A673 (cell line): ENCODE data around the gene OXNAD1. TPM values are rescaled to one million over a fixed set of nuclear protein-coding genes. Genes with fewer than 3 reads are reported as not detected.

Source experiments
- BruUV-seq: library from RNA; stranded (reverse); fragments of 400-500 nt; replicated peaks from 2 replicates; lab custom pipeline; 2021; lab: Mats Ljungman, UMichigan
- CTCF ChIA-PET: fragments of 300-600 bp; sonication (Branson Sonifier 250); formaldehyde crosslinking; loops from one replicate; lab custom pipeline; 2022; ENCODE audit warnings: antibody characterized with exemption; lab: Charles Lee
- POLR2A ChIA-PET: fragments of 300-600 bp; sonication (Branson Sonifier 250); formaldehyde crosslinking; loops from one replicate; lab custom pipeline; 2022; ENCODE audit warnings: antibody characterized with exemption; ENCODE audit not compliant: low non-redundant PET; lab: Charles Lee
- DNase-seq: peaks from one replicate; pipeline ENCODE4 v3.0.0-alpha.2; 2015; ENCODE audit warnings: low spot score
- H3K27ac ChIP-seq: fragments of 200-600 bp; sonication (generic); 2 replicates; pipeline ENCODE4 v1.5.1; 2016; ENCODE audit warnings: mixed run types, low read depth, mild to moderate bottlenecking, mixed read lengths, antibody characterized with exemption, low read length; ENCODE audit not compliant: poor library complexity, severe bottlenecking
- H3K27me3 ChIP-seq: fragments of 200-600 bp; sonication (generic); replicated peaks from 2 replicates; pipeline ENCODE4 v1.6.1; 2017; ENCODE audit warnings: mixed run types, low read depth, mild to moderate bottlenecking, mixed read lengths, antibody characterized with exemption, low read length; ENCODE audit not compliant: insufficient read depth, poor library complexity
- H3K36me3 ChIP-seq: fragments of 200-600 bp; sonication (generic); 2 replicates; pipeline ENCODE4 v1.6.1; 2016; ENCODE audit warnings: mixed run types, mild to moderate bottlenecking, mixed read lengths, antibody characterized with exemption, low read length; ENCODE audit not compliant: insufficient read depth, poor library complexity, severe bottlenecking
- H3K4me1 ChIP-seq: fragments of 200-600 bp; sonication (generic); 2 replicates; pipeline ENCODE4 v1.6.1; 2017; ENCODE audit warnings: mixed run types, mild to moderate bottlenecking, mixed read lengths, antibody characterized with exemption, low read length; ENCODE audit not compliant: insufficient read depth, poor library complexity, severe bottlenecking
- H3K4me3 ChIP-seq: fragments of 200-600 bp; sonication (generic); 2 replicates; pipeline ENCODE4 v1.5.1; 2016; ENCODE audit warnings: low read depth, mixed run types, mild to moderate bottlenecking, mixed read lengths, low read length; ENCODE audit not compliant: poor library complexity, severe bottlenecking
- H3K9me3 ChIP-seq: fragments of 200-600 bp; sonication (generic); 2 replicates; pipeline ENCODE4 v1.6.1; 2016; ENCODE audit warnings: mixed run types, low read depth, mild to moderate bottlenecking, mixed read lengths, antibody characterized with exemption, low read length; ENCODE audit not compliant: poor library complexity, severe bottlenecking
- CTCF ChIP-seq: fragments of 300-800, 200-600 bp; sonication (generic); conservative IDR thresholded peaks from 2 replicates; pipeline ENCODE4 v1.5.1; 2017; ENCODE audit warnings: low read depth, mild to moderate bottlenecking, antibody characterized with exemption, low read length, moderate library complexity, mixed read lengths
- EZH2 ChIP-seq: fragments of 200-600 bp; sonication (generic); IDR thresholded peaks from 2 replicates; pipeline ENCODE4 v1.6.1; 2017; ENCODE audit warnings: borderline replicate concordance, low read depth, mild to moderate bottlenecking, mixed read lengths, antibody characterized with exemption, low read length; ENCODE audit not compliant: poor library complexity, severe bottlenecking
- intact Hi-C: fragments of 100-400 bp; cut with micrococcal nuclease; formaldehyde crosslinking; loops from one replicate; pipeline ENCODE4 v1.10.0; 2022; ENCODE audit not compliant: unreplicated experiment
- total RNA-seq: library from RNA; stranded (reverse); gene quantifications from 2 replicates; pipeline ENCODE4 v1.2.3, GENCODE V29; 2021

OXNAD1 gene
- total RNA-seq, 1 experiment from 2014 or later = 21.5 TPM

- DNase-seq = no peak
- H3K9me3 ChIP-seq = no peaks in the 10 kb centered on the region
- H3K27ac ChIP-seq = no peak overlapping the region
- BruUV-seq = no TSS peak
- CTCF ChIA-PET = no interaction called here
- no peaks in the 10 kb centered on the region for H3K36me3 ChIP-seq
- intact Hi-C loops = no loop called here
- POLR2A ChIA-PET = no interaction called here
- H3K4me3 ChIP-seq = no peak overlapping the region
- no peaks in the 10 kb centered on the region for H3K27me3 ChIP-seq
- TF ChIP-seq EZH2 = no peak
- no peak for TF ChIP-seq CTCF
- no peaks in the 10 kb centered on the region for H3K4me1 ChIP-seq
Measured at GRCh38 chr3:16286161-16286560, 21.1 kb downstream of the OXNAD1 start.

- POLR2A ChIA-PET = no interaction called here
Measured at GRCh38 chr3:16286751-16287543, 21.9 kb downstream of the OXNAD1 start.

GRCh38 chr3:16288664-16289063 is 23.7 kb downstream of the OXNAD1 start:
- TF ChIP-seq CTCF = no peak
- no peak for TF ChIP-seq EZH2
- ChIA-PET POLR2A (no interaction called here), CTCF (no interaction called here)
- Histone ChIP-seq H3K27me3 (no peaks in the 10 kb centered on the region), H3K27ac (no peak overlapping the region), H3K9me3 (no peaks in the 10 kb centered on the region), H3K4me3 (no peak overlapping the region), H3K4me1 (no peaks in the 10 kb centered on the region), H3K36me3 (no peaks in the 10 kb centered on the region)
- intact Hi-C loops = no loop called here
- BruUV-seq = no TSS peak
- DNase-seq = no peak

More at GRCh38 chr3:16286751-16287543, 21.9 kb downstream of the OXNAD1 start:
- no peak for DNase-seq
- intact Hi-C loops = no loop called here
- no peak for TF ChIP-seq EZH2
- TF ChIP-seq CTCF = no peak
- no peaks in the 10 kb centered on the region for H3K27me3 ChIP-seq
- H3K4me3 ChIP-seq = no peak overlapping the region
- no TSS peak for BruUV-seq
- CTCF ChIA-PET = no interaction called here
- H3K9me3 ChIP-seq = no peaks in the 10 kb centered on the region
- H3K27ac ChIP-seq = no peak overlapping the region
- no peaks in the 10 kb centered on the region for H3K4me1 ChIP-seq
- no peaks in the 10 kb centered on the region for H3K36me3 ChIP-seq
